ENCODE data around the gene SPOCD1. TPM values are rescaled to one million over a fixed set of nuclear protein-coding genes. Genes with fewer than 3 reads are reported as not detected.

SPOCD1 gene
- total and polyA plus RNA-seq, 2 of the 4 experiments (the other 2 are of a cell fraction): 59.7 to 132 TPM

- no CpG with 5 or more reads among the region's 7 CpGs for WGBS, 2 experiments (ENCODE audit: extremely low coverage in 2 of 2, insufficient read length in 1 of 2)
- Histone ChIP-seq H3K27me3 (ENCODE audit: control insufficient read depth, insufficient read depth, low read length) (peaks cover 4% of the 10 kb centered on the region), H3K9me1 (ENCODE audit: insufficient read depth, low read length) (peaks cover 11% of the 10 kb centered on the region), H2AK5ac (ENCODE audit: low read depth, low read length) (peak overlapping the region; percentile 64; the same call in 1 of the 2 replicates), H2BK20ac (ENCODE audit: low read depth, low read length) (no peak overlapping the region; the same call in 1 of the 2 replicates), H3K56ac (ENCODE audit: extremely low read depth, insufficient read depth, low read length) (no peak overlapping the region), H4K20me1 (ENCODE audit: insufficient read depth, low read length) (peaks cover 9% of the 10 kb centered on the region), H3K4me3 (ENCODE audit: insufficient read depth, low read depth, low read length) (peak overlapping the region; percentile 47; the same call in 1 of the 2 replicates), H3K18ac (ENCODE audit: low read depth, low read length) (no peak overlapping the region), H4K5ac (ENCODE audit: low read depth, low read length) (no peak overlapping the region), H3K4me2 (ENCODE audit: low read depth, low read length) (peak overlapping the region; percentile 21), H4K8ac (ENCODE audit: low read depth in 2 of 2, low read length in 2 of 2) (0 out of 4 replicates have a peak overlapping the region, but pooled peaks of 1 of the 2 experiments have one; percentile 13), H2BK5ac (ENCODE audit: low read depth, low read length, poor library complexity, severe bottlenecking) (no peak overlapping the region), H3K4me1 (ENCODE audit: control insufficient read depth, insufficient read depth, low read length) (peaks cover 21% of the 10 kb centered on the region), H3K79me1 (ENCODE audit: low read depth in 1 of 2, low read length in 2 of 2) (peaks cover 0 to 32% of the 10 kb centered on the region in 2 experiments; a peak in 2 of 4 replicates), H3K9me3 (ENCODE audit: control insufficient read depth, insufficient read depth, low read length) (no peaks in the 10 kb centered on the region), H2BK15ac (ENCODE audit: low read depth, low read length) (peak overlapping the region; percentile 44; the same call in 1 of the 3 replicates), H3K4ac (ENCODE audit: low read depth, low read length) (peak overlapping the region; percentile 72), H2AK9ac (replicated peaks; ENCODE audit: low read depth, low read length, poor library complexity) (peak overlapping the region; percentile 3), H2BK120ac (ENCODE audit: low read depth, low read length) (0 out of 2 replicates have a peak overlapping the region, but pooled peaks have one; percentile 14), H3K36me3 (ENCODE audit: control insufficient read depth, insufficient read depth, low read length) (no peaks in the 10 kb centered on the region), H3K9ac (ENCODE audit: low read depth, low read length) (no peak overlapping the region), H3K14ac (replicated peaks; ENCODE audit: low read depth, low read length) (no peak overlapping the region), H3K27ac (ENCODE audit: insufficient read depth, low read length) (no peak overlapping the region), H2AFZ (replicated peaks; ENCODE audit: low read length, poor library complexity) (peak overlapping the region; percentile 93), H4K91ac (ENCODE audit: insufficient read depth, low read depth, low read length) (no peak overlapping the region), H3K23ac (ENCODE audit: low read depth, low read length) (peak overlapping the region; percentile 87; the same call in 1 of the 2 replicates)
- BruUV-seq (replicated peaks): no TSS peak
- TF ChIP-seq USF2 (IDR thresholded peaks at IDR 0.05; ENCODE audit: low read depth, low read length): no peak
- TF ChIP-seq MAFK (IDR thresholded peaks at IDR 0.05; ENCODE audit: low read depth, low read length): no peak
- TF ChIP-seq RFX5 (IDR thresholded peaks at IDR 0.05; ENCODE audit: low read depth, low read length): no peak
- no peak for TF ChIP-seq FOS (IDR thresholded peaks at IDR 0.05; ENCODE audit: low read depth, low read length)
- TF ChIP-seq POLR2A (IDR thresholded peaks at IDR 0.05; ENCODE audit: low read depth, low read length): no peak
- no peak for TF ChIP-seq MAZ (IDR thresholded peaks at IDR 0.05; ENCODE audit: borderline replicate concordance, low read depth, low read length)
- TF ChIP-seq CEBPB (IDR thresholded peaks at IDR 0.05; ENCODE audit: low read depth, low read length): no peak
- TF ChIP-seq CHD1 (IDR thresholded peaks at IDR 0.05; ENCODE audit: low read depth, low read length): no peak
- no peak for TF ChIP-seq SMC3 (IDR thresholded peaks at IDR 0.05; ENCODE audit: low read depth, low read length)
- TF ChIP-seq ELK1 (IDR thresholded peaks at IDR 0.05; ENCODE audit: borderline replicate concordance, low read depth, low read length): no peak
- no peak for TF ChIP-seq MXI1 (IDR thresholded peaks at IDR 0.05; ENCODE audit: borderline replicate concordance, low read depth, low read length)
- TF ChIP-seq RCOR1 (IDR thresholded peaks at IDR 0.05; ENCODE audit: insufficient replicate concordance, low read length): no peak
- TF ChIP-seq RAD21 (IDR thresholded peaks at IDR 0.05; ENCODE audit: low read length): no peak
- TF ChIP-seq NFE2L2 (IDR thresholded peaks at IDR 0.05; ENCODE audit: low read depth, low read length): no peak
- TF ChIP-seq, protein P1, sequence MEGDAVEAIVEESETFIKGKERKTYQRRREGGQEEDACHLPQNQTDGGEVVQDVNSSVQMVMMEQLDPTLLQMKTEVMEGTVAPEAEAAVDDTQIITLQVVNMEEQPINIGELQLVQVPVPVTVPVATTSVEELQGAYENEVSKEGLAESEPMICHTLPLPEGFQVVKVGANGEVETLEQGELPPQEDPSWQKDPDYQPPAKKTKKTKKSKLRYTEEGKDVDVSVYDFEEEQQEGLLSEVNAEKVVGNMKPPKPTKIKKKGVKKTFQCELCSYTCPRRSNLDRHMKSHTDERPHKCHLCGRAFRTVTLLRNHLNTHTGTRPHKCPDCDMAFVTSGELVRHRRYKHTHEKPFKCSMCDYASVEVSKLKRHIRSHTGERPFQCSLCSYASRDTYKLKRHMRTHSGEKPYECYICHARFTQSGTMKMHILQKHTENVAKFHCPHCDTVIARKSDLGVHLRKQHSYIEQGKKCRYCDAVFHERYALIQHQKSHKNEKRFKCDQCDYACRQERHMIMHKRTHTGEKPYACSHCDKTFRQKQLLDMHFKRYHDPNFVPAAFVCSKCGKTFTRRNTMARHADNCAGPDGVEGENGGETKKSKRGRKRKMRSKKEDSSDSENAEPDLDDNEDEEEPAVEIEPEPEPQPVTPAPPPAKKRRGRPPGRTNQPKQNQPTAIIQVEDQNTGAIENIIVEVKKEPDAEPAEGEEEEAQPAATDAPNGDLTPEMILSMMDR (conservative IDR thresholded peaks at IDR 0.05; ENCODE audit: low read depth, low read length): no peak
- no peak for TF ChIP-seq BHLHE40 (IDR thresholded peaks at IDR 0.05; ENCODE audit: low read depth, low read length)
- in situ Hi-C loops (cut with MboI; ENCODE audit: low sequenced_read_pairs): no loop called here
- ChIA-PET CTCF (interaction anchor here (0.8 to 1.0 kb wide), 3 partner anchors 17 to 28 kb away, joined by 3 to 4 read pairs (median 3); no protein-coding TSS in a partner anchor), POLR2A (ENCODE audit: unreplicated experiment) (interaction anchor here (1.2 kb wide), 1 partner anchor 27 kb away, joined by 3 read pairs; no protein-coding TSS in a partner anchor)
- dilution Hi-C loops (cut with HindIII; ENCODE audit: low sequenced_read_pairs, unreplicated experiment): no loop called here
- ATAC-seq (ENCODE audit: low read depth): no peak
- intact Hi-C loops (cut with micrococcal nuclease): loop anchor here (1.0 to 2.0 kb wide), 2 partner anchors 26 to 301 kb away; no protein-coding TSS in a partner anchor
- no peak for DNase-seq
Observed at GRCh38 chr1:31762323-31762722, 53.5 kb downstream of the SPOCD1 start.
